HepG2 (cell line): ENCODE results near the gene SLC9A8. TPM values are rescaled to one million over a fixed set of nuclear protein-coding genes. Genes with fewer than 3 reads are reported as not detected.

Source experiments
- ATAC-seq: fragments of 200-7000 bp; cut with Tn5 transposase; 3 replicates; pipeline ENCODE4 v1.9.1; 2020; ENCODE audit warnings: mild to moderate bottlenecking, moderate library complexity
- BruUV-seq: library from RNA; stranded (reverse); fragments of 400-500 nt; replicated peaks from 2 replicates; lab custom pipeline; 2021; lab: Mats Ljungman, UMichigan
- CTCF ChIA-PET: fragments of 300-600 bp; formaldehyde crosslinking; extraction: SDS; loops from one replicate; lab custom pipeline; 2021; ENCODE audit warnings: low total read pairs, inconsistent platforms, low intra/inter-chr PET ratio; lab: Yijun Ruan, JAX
- POLR2A ChIA-PET: fragments of 350-600 bp; sonication (Branson Sonifier 250); formaldehyde crosslinking; loops from one replicate; lab custom pipeline; 2020; ENCODE audit warnings: antibody characterized with exemption, inconsistent platforms; lab: Yijun Ruan, JAX
- DNase-seq: peaks from one replicate; pipeline ENCODE4 v3.0.0-alpha.2; 2015; ENCODE audit warnings: low spot score
- FAIRE-seq: peaks from 3 replicates; lab custom pipeline; 2011; peaks lifted over from hg19 to GRCh38; lab: Jason Lieb, UNC
- H2AFZ ChIP-seq: one replicate; pipeline ENCODE4 v1.6.1; 2011; ENCODE audit warnings: low read length, inconsistent platforms
- H3K27ac ChIP-seq: fragments of 300-600 bp; 3 replicates; pipeline ENCODE4 v1.8.0; 2011; ENCODE audit warnings: mixed run types, mild to moderate bottlenecking, mixed read lengths, low read length, inconsistent platforms; ENCODE audit not compliant: insufficient read depth; ENCODE audit errors: extremely low read length
- H3K27me3 ChIP-seq, 2 experiments: fragments of 200-600 bp in 1 of 2; 2 replicates in 1 of 2; 3 replicates in 1 of 2; pipeline versions ENCODE4 v1.6.0 to v1.8.0; 2011; ENCODE audit warnings: low read length in 2 of 2, mild to moderate bottlenecking in 2 of 2, moderate library complexity in 2 of 2, inconsistent platforms in 1 of 2; ENCODE audit not compliant: insufficient read depth in 2 of 2, control insufficient read depth in 1 of 2
- H3K36me3 ChIP-seq, 2 experiments: fragments of 200-600 bp in 1 of 2; replicated peaks in 1 of 2; 2 replicates in 1 of 2; 3 replicates in 1 of 2; pipeline versions ENCODE4 v1.5.1 to v1.8.0; 2011; ENCODE audit warnings: low read length in 2 of 2, inconsistent platforms in 1 of 2; ENCODE audit not compliant: insufficient read depth in 2 of 2, control insufficient read depth in 1 of 2
- H3K4me1 ChIP-seq: 2 replicates; pipeline ENCODE4 v1.5.1; 2012; ENCODE audit warnings: low read length, inconsistent platforms; ENCODE audit not compliant: insufficient read depth
- H3K4me2 ChIP-seq: 2 replicates; pipeline ENCODE4 v1.6.0; 2011; ENCODE audit warnings: low read depth, low read length, inconsistent platforms
- H3K4me3 ChIP-seq, 3 experiments: fragments of 200-600 bp in 1 of 3; sonication (generic), shearing (Covaris generic) in 1 of 3; replicated peaks in 1 of 3; 2 replicates each; pipeline ENCODE4 v1.5.1; 2011 to 2016; ENCODE audit warnings: low read length in 3 of 3, inconsistent platforms in 2 of 3, low read depth in 2 of 3, mild to moderate bottlenecking in 2 of 3, control low read depth in 1 of 3, mixed read lengths in 1 of 3; ENCODE audit not compliant: insufficient read depth in 1 of 3
- H3K79me2 ChIP-seq: one replicate; pipeline ENCODE4 v1.6.1; 2011; ENCODE audit warnings: low read length, inconsistent platforms; ENCODE audit not compliant: insufficient read depth
- H3K9ac ChIP-seq: 2 replicates; pipeline ENCODE4 v1.6.0; 2011; ENCODE audit warnings: mild to moderate bottlenecking, low read depth, low read length, inconsistent platforms; ENCODE audit not compliant: insufficient read depth
- H3K9me3 ChIP-seq: 2 replicates; pipeline ENCODE4 v1.5.1; 2012; ENCODE audit warnings: mild to moderate bottlenecking, low read length
- H4K20me1 ChIP-seq: 2 replicates; pipeline ENCODE4 v1.6.0; 2011; ENCODE audit warnings: inconsistent platforms, mild to moderate bottlenecking, low read length, moderate library complexity; ENCODE audit not compliant: insufficient read depth
- AGO1 ChIP-seq: fragments of 200-400 bp; formaldehyde crosslinking; IDR thresholded peaks from 2 replicates; pipeline ENCODE4 v1.6.1; 2017; ENCODE audit warnings: mild to moderate bottlenecking, low read depth, low read length, moderate library complexity; ENCODE audit not compliant: poor library complexity, severe bottlenecking
- PCBP1 ChIP-seq: fragments of 200-400 bp; formaldehyde crosslinking; IDR thresholded peaks from 2 replicates; pipeline ENCODE4 v1.6.1; 2017; ENCODE audit warnings: mild to moderate bottlenecking, low read depth, low read length, borderline replicate concordance
- SUZ12 ChIP-seq: fragments of 150-350 bp; IDR thresholded peaks from 2 replicates; pipeline ENCODE4 v1.6.1; 2014; ENCODE audit warnings: low read depth, low read length
- ZBTB25 ChIP-seq: IDR thresholded peaks from 2 replicates; pipeline ENCODE4 v1.6.1; 2018; ENCODE audit warnings: missing genetic modification reagents
- ZNF12 ChIP-seq: sonication (generic); formaldehyde crosslinking; IDR thresholded peaks from 2 replicates; pipeline ENCODE4 v1.5.0; 2020; ENCODE audit warnings: missing genetic modification reagents
- ZNF33A ChIP-seq: sonication (generic); formaldehyde crosslinking; IDR thresholded peaks from 2 replicates; pipeline ENCODE4 v1.5.1; 2020; ENCODE audit warnings: missing genetic modification reagents, mild to moderate bottlenecking, moderate library complexity, borderline replicate concordance
- WGBS: methylation state at CpG from one replicate; pipeline ENCODE4 v1.1.6; 2017; ENCODE audit warnings: low lambda C conversion rate; 5-methylcytosine and 5-hydroxymethylcytosine counted together
- in situ Hi-C: cut with HindIII; loops from 2 replicates; pipeline ENCODE4 v1.10.0; 2017; ENCODE audit warnings: low pct_unique_long_range_greater_than_20kb; ENCODE audit not compliant: extremely low pct_ligation_motif_present
- intact Hi-C: fragments of 100-400 bp; cut with micrococcal nuclease; formaldehyde crosslinking; loops from one replicate; pipeline ENCODE4 v1.10.0; 2022; ENCODE audit not compliant: unreplicated experiment
- polyA plus RNA-seq, 8 experiments: library from polyadenylated mRNA; depleted of rRNA in 3 of 8; stranded (reverse) in 7 of 8; unstranded in 1 of 8; fragments of >200 nt; fragmentation: Illumina TruSeq in 4 of 8; extraction: Trizol in 4 of 8; gene quantifications; 2 replicates each; pipeline versions ENCODE4 v1.2.1 to v1.2.3, GENCODE V29; 2011 to 2016; ENCODE audit warnings: low read depth in 4 of 8, missing spikeins in 1 of 8, mixed read lengths in 1 of 8; ENCODE audit not compliant: insufficient read depth in 1 of 8
- total RNA-seq, 5 experiments: library from RNA; depleted of rRNA; stranded (reverse); fragments of >200 nt; fragmentation: Illumina TruSeq; extraction: Trizol; gene quantifications; 2 replicates each; pipeline ENCODE4 v1.2.3, GENCODE V29; 2016; ENCODE audit warnings: low read depth in 1 of 5
- TF ChIP-seq, protein P1 (sequence below): sonication (generic); formaldehyde crosslinking; IDR thresholded peaks from 2 replicates; pipeline ENCODE4 v1.4.0; 2020; ENCODE audit warnings: low read depth, mild to moderate bottlenecking, missing genetic modification reagents

The SLC9A8 gene
- total and polyA plus RNA-seq, 2 of the 13 experiments (the other 11 are each of a cell fraction or from before 2014, with no cell fraction given) = 4.1 to 7.4 TPM

DNA sequence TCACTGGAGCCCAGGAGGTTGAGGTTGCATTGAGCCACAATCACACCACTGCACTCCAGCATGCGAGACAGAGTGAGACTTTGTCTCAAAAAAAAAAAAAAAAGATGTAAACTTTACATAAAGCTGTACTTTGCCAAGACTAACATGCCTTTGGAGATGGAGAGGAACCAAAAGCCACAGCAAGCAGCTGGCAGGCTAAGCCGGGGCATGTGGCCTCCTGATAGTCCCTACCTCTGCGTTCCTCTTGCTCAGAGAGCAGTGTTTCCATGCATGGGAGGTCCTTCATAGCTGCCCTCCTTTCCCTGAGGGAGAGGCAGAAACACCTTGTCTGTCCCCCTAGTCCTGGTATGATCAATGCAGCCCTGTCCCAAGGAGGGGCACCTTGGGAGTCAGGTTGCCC lies 67.5 kb downstream of the SLC9A8 start:
- no peaks in the 10 kb centered on the region for H3K27me3 ChIP-seq
- H3K4me1 ChIP-seq = peaks cover 29% of the 10 kb centered on the region
- intact Hi-C loops = no loop called here
- H2AFZ ChIP-seq = no peak overlapping the region
- in situ Hi-C loops = loop anchor here (25.0 kb wide), 1 partner anchor 543 kb away; no protein-coding TSS in a partner anchor
- no peak overlapping the region for H3K9ac ChIP-seq
- peak; percentile 12 for FAIRE-seq
- no peaks in the 10 kb centered on the region for H3K79me2 ChIP-seq
- no peak overlapping the region for H3K4me2 ChIP-seq
- 92% methylated on average over 3 of the region's 3 CpGs for WGBS
- no peak overlapping the region for H3K4me3 ChIP-seq
- no TSS peak for BruUV-seq
- H4K20me1 ChIP-seq = no peaks in the 10 kb centered on the region
- CTCF ChIA-PET = no interaction called here
- TF ChIP-seq PCBP1 (no peak), ZNF33A (CRISPR knock-in tag) (no peak), SUZ12 (no peak), ZBTB25 (CRISPR knock-in tag) (no peak), AGO1 (no peak), ZNF12 (CRISPR knock-in tag) (no peak)
- TF ChIP-seq, protein P1, sequence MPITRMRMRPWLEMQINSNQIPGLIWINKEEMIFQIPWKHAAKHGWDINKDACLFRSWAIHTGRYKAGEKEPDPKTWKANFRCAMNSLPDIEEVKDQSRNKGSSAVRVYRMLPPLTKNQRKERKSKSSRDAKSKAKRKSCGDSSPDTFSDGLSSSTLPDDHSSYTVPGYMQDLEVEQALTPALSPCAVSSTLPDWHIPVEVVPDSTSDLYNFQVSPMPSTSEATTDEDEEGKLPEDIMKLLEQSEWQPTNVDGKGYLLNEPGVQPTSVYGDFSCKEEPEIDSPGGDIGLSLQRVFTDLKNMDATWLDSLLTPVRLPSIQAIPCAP (CRISPR knock-in tag) = no peak
- TF ChIP-seq, all 625 proteins: peak for 0
- POLR2A ChIA-PET = no interaction called here
- no peaks in the 10 kb centered on the region for H3K9me3 ChIP-seq
- ATAC-seq (no peak), DNase-seq (no peak)
- H3K27ac ChIP-seq = no peak overlapping the region
- H3K36me3 ChIP-seq = peaks cover 16 to 33% of the 10 kb centered on the region in 2 experiments; a peak in 4 of 5 replicates
